ENCODE results near the gene DAZAP1.

DAZAP1 gene

DNA sequence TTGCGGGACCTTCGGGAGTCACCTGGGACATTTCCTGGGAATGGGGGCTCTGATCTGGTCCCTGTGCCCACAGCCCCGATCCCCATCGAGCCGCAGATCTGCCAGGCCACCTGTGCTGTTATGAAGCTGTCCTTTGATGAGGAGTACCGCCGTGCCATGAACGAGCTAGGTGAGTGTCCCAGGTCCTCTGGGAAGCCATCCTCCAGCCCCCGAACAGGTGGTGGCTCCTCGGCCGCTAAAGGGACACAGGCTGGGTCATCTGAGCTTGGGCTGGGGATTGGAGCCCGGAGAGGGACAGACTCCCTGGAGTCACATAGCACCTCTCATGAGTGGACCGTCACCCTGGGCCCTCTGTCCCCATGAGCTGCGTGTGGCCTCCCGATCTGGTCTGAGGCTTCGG, 50.5 kb downstream of the DAZAP1 start:
- DNase-seq (ENCODE audit: low read depth) = no peak

GRCh38 chr19:1459479-1459878, 52.1 kb downstream of the DAZAP1 start:
- no peak for DNase-seq (ENCODE audit: low read depth)

DNA sequence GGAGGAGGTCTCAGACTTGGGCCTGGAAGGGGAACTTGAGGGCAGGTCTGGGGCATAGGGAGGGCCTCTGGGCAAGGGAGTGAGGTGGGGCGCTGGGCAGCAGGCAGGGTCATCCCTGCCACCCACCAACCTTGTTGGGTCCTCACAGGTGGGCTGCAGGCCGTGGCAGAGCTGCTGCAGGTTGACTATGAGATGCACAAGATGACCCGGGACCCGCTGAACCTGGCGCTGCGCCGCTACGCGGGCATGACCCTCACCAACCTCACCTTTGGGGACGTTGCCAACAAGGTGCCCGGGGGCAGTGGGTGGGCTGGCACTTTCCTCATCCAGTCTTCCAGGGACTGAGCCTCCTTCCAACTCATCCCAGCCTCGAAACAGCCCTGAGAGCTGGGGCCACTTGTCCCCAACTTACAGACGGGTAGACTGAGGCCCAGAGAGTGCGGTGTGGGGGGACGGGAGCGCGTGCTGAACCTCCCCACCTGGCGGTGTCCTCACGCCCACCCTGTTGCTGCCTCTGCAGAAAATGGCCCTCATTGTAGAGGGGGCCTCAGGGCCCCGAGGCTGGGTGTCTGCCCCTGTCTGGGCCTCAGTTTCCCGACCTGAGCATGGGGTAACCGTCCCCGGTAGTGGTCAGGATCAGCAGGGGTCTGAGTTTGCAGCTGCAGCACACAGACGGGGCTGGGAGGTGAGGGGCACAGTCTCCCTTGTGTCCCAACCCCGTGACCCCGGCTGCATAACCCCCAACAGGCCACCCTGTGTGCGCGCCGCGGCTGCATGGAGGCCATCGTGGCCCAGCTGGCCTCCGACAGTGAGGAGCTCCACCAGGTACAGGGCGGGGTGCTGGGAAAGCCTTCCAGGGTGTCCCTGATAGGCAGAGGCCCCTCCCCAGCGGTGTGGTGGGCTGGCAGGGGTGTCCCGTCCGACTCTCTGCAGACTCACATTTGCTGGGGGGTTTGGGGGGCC, 52.9 kb downstream of the DAZAP1 start:
- no peak for DNase-seq (ENCODE audit: low read depth)

GRCh38 chr19:1461862-1462261, 54.5 kb downstream of the DAZAP1 start:
- DNase-seq (ENCODE audit: low read depth) = no peak

DNA sequence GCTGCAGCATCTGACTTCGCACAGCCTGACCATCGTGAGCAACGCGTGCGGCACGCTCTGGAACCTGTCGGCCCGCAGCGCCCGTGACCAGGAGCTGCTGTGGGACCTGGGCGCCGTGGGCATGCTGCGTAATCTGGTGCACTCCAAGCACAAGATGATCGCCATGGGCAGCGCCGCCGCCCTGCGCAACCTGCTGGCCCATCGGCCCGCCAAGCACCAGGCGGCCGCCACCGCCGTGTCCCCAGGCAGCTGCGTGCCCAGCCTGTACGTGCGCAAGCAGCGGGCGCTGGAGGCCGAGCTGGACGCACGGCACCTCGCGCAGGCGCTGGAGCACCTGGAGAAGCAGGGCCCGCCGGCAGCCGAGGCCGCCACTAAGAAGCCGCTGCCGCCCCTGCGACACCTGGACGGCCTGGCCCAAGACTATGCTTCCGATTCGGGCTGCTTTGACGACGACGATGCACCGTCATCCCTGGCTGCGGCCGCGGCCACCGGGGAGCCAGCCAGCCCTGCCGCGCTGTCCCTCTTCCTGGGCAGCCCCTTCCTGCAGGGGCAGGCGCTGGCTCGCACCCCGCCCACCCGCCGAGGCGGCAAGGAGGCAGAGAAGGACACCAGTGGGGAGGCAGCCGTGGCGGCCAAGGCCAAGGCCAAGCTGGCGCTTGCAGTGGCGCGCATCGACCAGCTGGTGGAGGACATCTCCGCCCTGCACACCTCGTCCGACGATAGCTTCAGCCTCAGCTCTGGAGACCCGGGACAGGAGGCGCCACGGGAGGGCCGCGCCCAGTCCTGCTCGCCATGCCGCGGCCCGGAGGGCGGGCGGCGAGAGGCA, 58.0 kb downstream of the DAZAP1 start:
- no peak for DNase-seq (ENCODE audit: low read depth)

DNA sequence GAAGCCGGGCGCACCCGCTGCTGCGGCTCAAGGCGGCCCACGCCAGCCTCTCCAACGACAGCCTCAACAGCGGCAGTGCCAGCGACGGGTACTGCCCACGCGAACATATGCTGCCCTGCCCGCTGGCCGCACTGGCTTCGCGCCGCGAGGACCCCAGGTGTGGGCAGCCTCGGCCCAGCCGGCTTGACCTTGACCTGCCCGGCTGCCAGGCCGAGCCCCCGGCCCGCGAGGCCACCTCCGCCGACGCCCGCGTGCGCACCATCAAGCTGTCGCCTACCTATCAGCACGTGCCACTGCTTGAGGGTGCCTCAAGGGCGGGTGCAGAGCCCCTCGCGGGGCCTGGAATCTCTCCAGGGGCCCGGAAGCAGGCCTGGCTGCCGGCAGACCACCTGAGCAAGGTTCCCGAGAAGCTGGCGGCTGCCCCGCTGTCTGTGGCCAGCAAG, 58.7 kb downstream of the DAZAP1 start:
- DNase-seq (ENCODE audit: low read depth) = no peak

GRCh38 chr19:1466461-1467214, 59.3 kb downstream of the DAZAP1 start:
- no peak for DNase-seq (ENCODE audit: low read depth)

- no peak for DNase-seq (ENCODE audit: low read depth)
These were observed 59.8 kb downstream of the DAZAP1 start for GRCh38 chr19:1467215-1467489.

DNA sequence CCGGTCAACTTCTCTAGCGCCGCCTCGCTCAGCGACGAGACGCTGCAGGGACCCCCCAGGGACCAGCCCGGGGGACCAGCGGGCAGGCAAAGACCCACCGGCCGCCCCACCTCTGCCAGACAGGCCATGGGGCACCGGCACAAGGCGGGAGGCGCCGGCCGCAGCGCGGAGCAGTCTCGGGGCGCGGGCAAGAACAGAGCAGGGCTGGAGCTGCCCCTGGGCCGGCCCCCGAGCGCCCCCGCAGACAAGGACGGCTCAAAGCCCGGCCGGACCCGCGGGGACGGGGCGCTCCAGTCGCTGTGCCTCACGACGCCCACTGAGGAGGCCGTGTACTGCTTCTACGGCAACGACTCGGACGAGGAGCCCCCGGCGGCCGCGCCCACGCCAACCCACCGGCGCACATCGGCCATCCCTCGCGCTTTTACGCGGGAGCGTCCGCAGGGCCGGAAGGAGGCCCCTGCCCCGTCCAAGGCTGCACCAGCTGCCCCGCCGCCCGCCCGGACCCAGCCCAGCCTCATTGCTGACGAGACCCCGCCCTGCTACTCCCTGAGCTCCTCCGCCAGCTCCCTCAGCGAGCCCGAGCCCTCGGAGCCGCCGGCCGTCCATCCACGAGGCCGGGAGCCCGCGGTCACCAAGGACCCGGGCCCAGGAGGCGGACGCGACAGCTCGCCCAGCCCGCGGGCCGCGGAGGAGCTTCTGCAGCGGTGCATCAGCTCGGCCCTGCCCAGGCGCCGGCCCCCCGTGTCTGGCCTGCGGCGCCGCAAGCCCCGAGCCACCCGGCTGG, 60.3 kb downstream of the DAZAP1 start:
- no peak for DNase-seq (ENCODE audit: low read depth)

DNA sequence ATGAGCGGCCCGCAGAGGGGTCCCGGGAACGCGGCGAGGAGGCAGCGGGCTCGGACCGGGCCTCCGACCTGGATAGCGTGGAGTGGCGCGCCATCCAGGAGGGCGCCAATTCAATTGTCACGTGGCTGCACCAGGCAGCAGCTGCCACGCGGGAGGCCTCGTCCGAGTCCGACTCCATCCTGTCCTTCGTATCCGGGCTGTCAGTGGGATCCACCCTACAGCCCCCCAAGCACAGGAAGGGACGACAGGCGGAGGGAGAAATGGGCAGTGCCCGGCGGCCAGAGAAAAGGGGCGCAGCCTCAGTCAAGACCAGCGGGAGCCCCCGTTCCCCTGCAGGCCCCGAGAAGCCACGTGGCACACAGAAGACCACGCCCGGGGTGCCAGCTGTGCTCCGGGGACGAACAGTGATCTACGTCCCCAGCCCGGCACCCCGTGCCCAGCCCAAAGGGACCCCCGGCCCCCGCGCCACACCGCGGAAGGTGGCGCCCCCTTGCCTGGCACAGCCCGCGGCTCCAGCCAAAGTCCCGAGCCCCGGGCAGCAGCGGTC, 61.0 kb downstream of the DAZAP1 start:
- no peak for DNase-seq (ENCODE audit: low read depth)

DNA sequence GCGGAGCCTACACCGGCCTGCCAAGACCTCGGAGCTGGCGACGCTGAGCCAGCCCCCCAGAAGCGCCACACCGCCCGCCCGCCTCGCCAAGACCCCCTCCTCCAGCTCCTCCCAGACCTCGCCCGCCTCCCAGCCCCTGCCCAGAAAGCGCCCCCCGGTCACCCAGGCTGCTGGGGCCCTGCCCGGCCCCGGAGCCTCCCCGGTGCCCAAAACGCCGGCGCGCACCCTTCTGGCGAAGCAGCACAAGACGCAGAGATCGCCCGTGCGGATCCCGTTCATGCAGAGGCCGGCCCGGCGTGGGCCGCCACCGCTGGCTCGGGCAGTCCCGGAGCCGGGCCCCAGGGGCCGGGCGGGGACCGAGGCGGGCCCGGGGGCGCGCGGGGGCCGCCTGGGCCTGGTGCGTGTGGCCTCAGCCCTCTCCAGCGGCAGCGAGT, 61.5 kb downstream of the DAZAP1 start:
- DNase-seq (ENCODE audit: low read depth) = no peak

GRCh38 chr19:1469255-1470054, 62.1 kb downstream of the DAZAP1 start:
- no peak for DNase-seq (ENCODE audit: low read depth)

DNA sequence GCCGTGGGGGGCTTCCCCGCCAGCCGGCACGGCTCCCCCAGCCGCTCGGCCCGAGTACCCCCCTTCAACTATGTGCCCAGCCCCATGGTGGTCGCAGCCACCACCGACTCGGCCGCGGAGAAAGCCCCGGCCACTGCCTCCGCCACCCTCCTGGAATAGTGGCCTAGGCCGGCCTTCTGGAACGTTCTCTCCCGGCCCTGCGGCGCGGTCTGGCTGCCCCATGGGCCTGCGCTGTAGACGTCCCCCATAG, 62.6 kb downstream of the DAZAP1 start:
- DNase-seq (ENCODE audit: low read depth) = no peak

GRCh38 chr19:1470305-1471009, 63.1 kb downstream of the DAZAP1 start:
- DNase-seq (ENCODE audit: low read depth) = peak; percentile 58

GRCh38 chr19:1471010-1471514, 63.7 kb downstream of the DAZAP1 start:
- no peak for DNase-seq (ENCODE audit: low read depth)

- DNase-seq (ENCODE audit: low read depth) = no peak
These were observed 64.3 kb downstream of the DAZAP1 start for GRCh38 chr19:1471515-1472160.

- no peak for DNase-seq (ENCODE audit: low read depth)
These were observed 65.1 kb downstream of the DAZAP1 start for GRCh38 chr19:1472231-1473084.

DNA sequence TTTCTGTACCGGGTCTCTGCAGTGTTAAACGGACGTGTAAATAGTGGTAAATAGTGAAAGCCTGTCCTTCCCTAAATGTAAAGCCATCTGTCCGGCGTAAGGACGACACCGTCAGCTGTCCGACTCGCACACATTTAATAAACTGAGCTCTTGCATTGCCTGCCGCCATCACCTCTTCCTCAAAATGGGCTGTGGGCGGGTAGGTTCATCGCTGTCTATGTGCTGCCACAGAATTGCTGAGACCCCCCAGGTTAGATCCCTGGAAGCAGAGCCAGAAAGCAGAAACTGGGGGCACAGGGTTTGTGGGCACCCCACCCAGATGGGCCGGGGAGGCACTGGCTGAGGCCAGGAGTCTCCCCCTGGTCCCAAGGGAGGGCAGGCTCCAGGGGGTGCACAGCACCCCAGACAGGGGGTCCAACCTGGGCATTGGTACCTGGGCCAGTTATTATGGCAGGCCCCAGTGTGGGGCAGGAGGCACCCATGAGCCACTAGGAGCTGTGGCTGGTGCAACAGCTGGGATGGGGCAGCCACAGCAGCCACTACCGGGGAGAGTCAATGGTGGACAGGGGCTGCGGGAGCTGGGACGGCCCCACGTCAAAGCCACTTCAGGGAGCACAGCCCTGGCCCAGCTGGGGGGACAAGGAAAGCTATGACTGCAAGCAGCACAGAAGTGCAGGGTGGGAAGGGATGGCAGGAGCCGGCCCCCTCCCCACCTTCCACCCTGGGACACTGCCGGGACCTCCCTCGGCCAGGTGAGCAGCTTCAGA, 65.9 kb downstream of the DAZAP1 start:
- no peak for DNase-seq (ENCODE audit: low read depth)
